ENCODE results near the gene BID.

The BID gene

GRCh38 chr22:17818180-17818579 lies 43.9 kb upstream of the BID start:
- Histone ChIP-seq H3K27me3 (ENCODE audit: control insufficient read depth, low read length) (no peaks in the 10 kb centered on the region), H3K4me3 (ENCODE audit: low read length) (no peak overlapping the region), H3K27ac (ENCODE audit: low read depth, low read length) (no peak overlapping the region), H3F3A (ENCODE audit: control insufficient read depth, insufficient read depth) (no peaks in the 10 kb centered on the region), H3K79me2 (ENCODE audit: control insufficient read depth, low read length) (no peaks in the 10 kb centered on the region), H3K36me3 (ENCODE audit: control insufficient read depth, low read length) (peaks cover 33% of the 10 kb centered on the region), H3K9me3 (ENCODE audit: control insufficient read depth, insufficient read depth, low read length) (no peaks in the 10 kb centered on the region), H3K4me2 (ENCODE audit: low read length) (no peak overlapping the region), H4K20me1 (ENCODE audit: control insufficient read depth, insufficient read depth, low read depth, low read length) (no peaks in the 10 kb centered on the region), H3K4me1 (ENCODE audit: control insufficient read depth, low read length) (no peaks in the 10 kb centered on the region), H3K9me2 (replicated peaks; ENCODE audit: control insufficient read depth, low read length) (no peaks in the 10 kb centered on the region)
- TF ChIP-seq CTCF (IDR thresholded peaks at IDR 0.05; ENCODE audit: low read depth, low read length, poor library complexity, severe bottlenecking) = no peak
- no peak for TF ChIP-seq EZH2phosphoT487 (IDR thresholded peaks at IDR 0.05; ENCODE audit: borderline replicate concordance, low read length)

GRCh38 chr22:17817511-17818065 lies 43.3 kb upstream of the BID start:
- Histone ChIP-seq H3K4me2 (ENCODE audit: low read length) (no peak overlapping the region), H4K20me1 (ENCODE audit: control insufficient read depth, insufficient read depth, low read depth, low read length) (no peaks in the 10 kb centered on the region), H3K36me3 (ENCODE audit: control insufficient read depth, low read length) (peaks cover 32% of the 10 kb centered on the region), H3K4me1 (ENCODE audit: control insufficient read depth, low read length) (no peaks in the 10 kb centered on the region), H3K27ac (ENCODE audit: low read depth, low read length) (no peak overlapping the region), H3K4me3 (ENCODE audit: low read length) (no peak overlapping the region), H3K27me3 (ENCODE audit: control insufficient read depth, low read length) (no peaks in the 10 kb centered on the region), H3K9me2 (replicated peaks; ENCODE audit: control insufficient read depth, low read length) (no peaks in the 10 kb centered on the region), H3K79me2 (ENCODE audit: control insufficient read depth, low read length) (no peaks in the 10 kb centered on the region), H3K9me3 (ENCODE audit: control insufficient read depth, insufficient read depth, low read length) (no peaks in the 10 kb centered on the region), H3F3A (ENCODE audit: control insufficient read depth, insufficient read depth) (no peaks in the 10 kb centered on the region)
- no peak for TF ChIP-seq EZH2phosphoT487 (IDR thresholded peaks at IDR 0.05; ENCODE audit: borderline replicate concordance, low read length)
- no peak for TF ChIP-seq CTCF (IDR thresholded peaks at IDR 0.05; ENCODE audit: low read depth, low read length, poor library complexity, severe bottlenecking)

GRCh38 chr22:17817079-17817478 lies 42.8 kb upstream of the BID start:
- H3F3A ChIP-seq (ENCODE audit: control insufficient read depth, insufficient read depth) = no peaks in the 10 kb centered on the region
- H3K36me3 ChIP-seq (ENCODE audit: control insufficient read depth, low read length) = peaks cover 34% of the 10 kb centered on the region
- no peak overlapping the region for H3K27ac ChIP-seq (ENCODE audit: low read depth, low read length)
- no peaks in the 10 kb centered on the region for H3K79me2 ChIP-seq (ENCODE audit: control insufficient read depth, low read length)
- H4K20me1 ChIP-seq (ENCODE audit: control insufficient read depth, insufficient read depth, low read depth, low read length) = no peaks in the 10 kb centered on the region
- no peak overlapping the region for H3K4me2 ChIP-seq (ENCODE audit: low read length)
- H3K9me3 ChIP-seq (ENCODE audit: control insufficient read depth, insufficient read depth, low read length) = no peaks in the 10 kb centered on the region
- H3K4me1 ChIP-seq (ENCODE audit: control insufficient read depth, low read length) = no peaks in the 10 kb centered on the region
- no peak for TF ChIP-seq EZH2phosphoT487 (IDR thresholded peaks at IDR 0.05; ENCODE audit: borderline replicate concordance, low read length)
- no peak for TF ChIP-seq CTCF (IDR thresholded peaks at IDR 0.05; ENCODE audit: low read depth, low read length, poor library complexity, severe bottlenecking)
- H3K9me2 ChIP-seq (replicated peaks; ENCODE audit: control insufficient read depth, low read length) = no peaks in the 10 kb centered on the region
- no peaks in the 10 kb centered on the region for H3K27me3 ChIP-seq (ENCODE audit: control insufficient read depth, low read length)
- H3K4me3 ChIP-seq (ENCODE audit: low read length) = no peak overlapping the region

Data from DOHH2 (cell line).